HUES6 (cell line): ENCODE measurements around the gene P2RY6.
"Not testable (repeated sequence)": the region's sequence is repeated elsewhere in the genome, so short reads cannot be mapped to it uniquely, and the experiment has no call there.

Experiments used
- H3K27ac ChIP-seq: 2 replicates; pipeline ENCODE4 v1.7.0; 2013; ENCODE audit warnings: low read depth, mild to moderate bottlenecking, low read length, inconsistent platforms
- H3K27me3 ChIP-seq: 2 replicates; pipeline ENCODE4 v1.6.1; 2013; ENCODE audit warnings: low read length; ENCODE audit not compliant: control insufficient read depth, insufficient read depth
- H3K36me3 ChIP-seq: 2 replicates; pipeline ENCODE4 v1.6.1; 2013; ENCODE audit warnings: low read length; ENCODE audit not compliant: control insufficient read depth, insufficient read depth
- H3K4me1 ChIP-seq: 2 replicates; pipeline ENCODE4 v1.6.1; 2013; ENCODE audit warnings: low read length; ENCODE audit not compliant: control insufficient read depth, insufficient read depth
- H3K4me3 ChIP-seq: 2 replicates; pipeline ENCODE4 v1.5.1; 2013; ENCODE audit warnings: low read depth, low read length
- H3K9ac ChIP-seq: one replicate; pipeline ENCODE4 v1.6.1; 2013; ENCODE audit warnings: mild to moderate bottlenecking, low read length
- H3K9me3 ChIP-seq: 2 replicates; pipeline ENCODE4 v1.6.1; 2013; ENCODE audit warnings: low read depth, low read length; ENCODE audit not compliant: control insufficient read depth, insufficient read depth

Gene P2RY6

DNA sequence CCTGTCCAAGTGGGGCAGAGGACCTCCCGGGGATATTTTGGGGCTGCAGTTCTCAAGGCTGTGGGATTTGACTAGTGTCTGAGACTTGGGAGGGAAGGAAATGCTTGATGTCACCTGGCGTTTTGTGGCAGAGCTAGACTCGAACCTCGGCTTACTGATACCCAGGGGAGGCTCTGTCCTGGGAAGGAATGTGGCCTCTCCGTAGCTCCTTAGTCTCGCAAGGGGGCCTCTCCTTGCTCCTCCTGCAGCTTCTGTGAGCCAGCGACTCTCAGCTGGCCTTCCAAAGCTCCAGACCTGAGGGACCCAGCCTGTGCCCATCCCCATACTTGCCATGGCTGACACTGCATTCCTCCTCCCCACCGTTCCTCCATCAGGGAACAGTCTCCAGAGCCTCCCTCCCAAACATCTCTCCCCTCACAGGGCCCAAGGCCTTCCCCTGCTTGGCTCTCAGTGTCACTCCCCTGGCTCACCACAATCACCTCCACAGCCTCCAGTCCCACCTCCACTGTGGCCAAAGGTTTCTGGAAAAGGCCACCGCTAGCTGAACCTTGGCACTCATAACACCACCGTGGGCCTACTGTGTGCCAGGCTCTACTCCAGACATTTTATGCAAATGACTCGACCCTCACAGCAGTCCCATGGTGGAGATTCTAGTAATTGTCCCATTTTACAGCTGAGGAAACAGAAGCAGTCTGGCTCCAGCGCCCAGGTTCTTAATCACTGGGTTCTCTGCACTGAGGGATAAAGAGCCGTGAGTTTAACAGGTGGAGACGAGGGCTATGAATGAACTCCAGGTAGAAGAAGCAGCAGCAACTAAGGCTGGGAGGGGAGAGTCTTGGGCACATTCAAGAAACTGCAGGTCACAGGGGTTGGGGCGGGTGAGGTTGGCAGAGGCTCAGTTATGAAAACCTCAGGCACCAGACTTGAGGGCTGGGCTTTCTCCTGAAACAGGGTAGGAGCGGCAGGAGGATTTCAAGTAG, 42.0 kb upstream of the P2RY6 start:
- no peaks in the 10 kb centered on the region for H3K27me3 ChIP-seq
- H3K4me1 ChIP-seq, result peaks cover 24% of the 10 kb centered on the region
- no peaks in the 10 kb centered on the region for H3K9me3 ChIP-seq
- no peak overlapping the region for H3K27ac ChIP-seq
- H3K36me3 ChIP-seq, result no peaks in the 10 kb centered on the region
- H3K9ac ChIP-seq, result no peak overlapping the region
- H3K4me3 ChIP-seq, result no peak overlapping the region

DNA sequence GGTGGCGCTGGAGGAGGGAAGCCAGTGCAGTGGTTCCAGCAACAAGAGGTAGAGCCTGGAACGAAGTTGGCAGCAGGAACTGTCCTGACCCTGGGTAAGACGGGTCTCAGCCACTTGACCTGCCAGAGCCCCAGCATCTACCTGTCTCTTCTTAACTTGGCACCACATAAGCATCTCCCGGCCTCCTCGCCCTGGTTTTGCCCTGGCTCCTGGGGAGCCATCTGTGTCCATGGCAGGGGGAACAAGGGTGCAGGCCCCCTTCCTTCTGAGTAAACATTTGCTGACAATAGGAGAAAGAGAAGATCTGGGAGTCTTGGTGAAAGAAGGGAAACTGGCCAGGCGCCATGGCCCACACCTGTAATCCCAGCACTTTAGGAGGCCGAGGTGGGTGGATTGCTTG, 41.2 kb upstream of the P2RY6 start:
- Histone ChIP-seq H3K9me3 (no peaks in the 10 kb centered on the region), H3K4me3 (no peak overlapping the region), H3K36me3 (no peaks in the 10 kb centered on the region), H3K9ac (no peak overlapping the region), H3K27ac (no peak overlapping the region), H3K4me1 (peaks cover 24% of the 10 kb centered on the region), H3K27me3 (no peaks in the 10 kb centered on the region)

DNA sequence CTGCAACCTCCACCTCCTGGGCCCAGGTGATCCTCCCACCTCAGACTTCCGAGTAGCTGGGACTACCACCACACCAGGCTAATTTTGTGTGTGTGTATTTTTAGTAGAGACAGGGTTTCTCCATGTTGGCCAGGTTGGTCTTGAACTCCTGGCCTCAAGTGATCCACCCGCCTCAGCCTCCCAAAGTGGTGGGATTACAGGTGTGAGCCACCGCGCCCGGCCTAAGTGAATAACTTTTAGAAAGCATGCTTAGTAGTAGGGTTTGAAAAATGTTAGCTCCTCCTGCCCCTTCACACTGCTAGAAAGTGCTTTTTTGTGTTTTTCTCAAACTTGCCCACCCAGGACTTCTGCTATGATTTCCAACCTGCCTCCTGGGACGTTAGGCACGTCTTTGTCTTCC, 39.7 kb upstream of the P2RY6 start:
- H3K27ac ChIP-seq, H3K9me3 ChIP-seq, H3K4me3 ChIP-seq, H3K27me3 ChIP-seq, H3K9ac ChIP-seq, H3K36me3 ChIP-seq: not testable (repeated sequence)
- peaks cover 23% of the 10 kb centered on the region for H3K4me1 ChIP-seq

DNA sequence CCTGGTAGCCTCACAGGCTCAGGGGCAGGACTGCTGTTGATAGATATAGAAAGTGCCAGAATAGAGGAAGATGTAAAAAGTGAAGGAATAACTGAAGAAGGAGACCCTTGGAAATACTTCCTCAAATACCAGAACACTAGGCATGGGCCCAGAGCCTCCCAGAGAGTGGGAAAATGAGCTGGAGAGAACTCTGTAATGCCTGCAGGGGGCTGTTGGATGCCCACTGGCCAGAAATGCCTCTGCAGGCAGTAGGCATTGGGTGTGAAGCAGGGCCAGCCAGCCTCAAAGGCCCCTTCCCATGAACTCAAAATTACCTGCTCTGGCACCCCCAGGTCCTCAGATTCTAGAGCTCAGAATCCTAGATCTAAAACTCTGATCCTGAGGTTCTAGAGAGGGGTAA, 38.9 kb upstream of the P2RY6 start:
- Histone ChIP-seq H3K27me3 (no peaks in the 10 kb centered on the region), H3K9ac (no peak overlapping the region), H3K27ac (no peak overlapping the region), H3K9me3 (no peaks in the 10 kb centered on the region), H3K36me3 (no peaks in the 10 kb centered on the region), H3K4me3 (no peak overlapping the region), H3K4me1 (peaks cover 18% of the 10 kb centered on the region)

DNA sequence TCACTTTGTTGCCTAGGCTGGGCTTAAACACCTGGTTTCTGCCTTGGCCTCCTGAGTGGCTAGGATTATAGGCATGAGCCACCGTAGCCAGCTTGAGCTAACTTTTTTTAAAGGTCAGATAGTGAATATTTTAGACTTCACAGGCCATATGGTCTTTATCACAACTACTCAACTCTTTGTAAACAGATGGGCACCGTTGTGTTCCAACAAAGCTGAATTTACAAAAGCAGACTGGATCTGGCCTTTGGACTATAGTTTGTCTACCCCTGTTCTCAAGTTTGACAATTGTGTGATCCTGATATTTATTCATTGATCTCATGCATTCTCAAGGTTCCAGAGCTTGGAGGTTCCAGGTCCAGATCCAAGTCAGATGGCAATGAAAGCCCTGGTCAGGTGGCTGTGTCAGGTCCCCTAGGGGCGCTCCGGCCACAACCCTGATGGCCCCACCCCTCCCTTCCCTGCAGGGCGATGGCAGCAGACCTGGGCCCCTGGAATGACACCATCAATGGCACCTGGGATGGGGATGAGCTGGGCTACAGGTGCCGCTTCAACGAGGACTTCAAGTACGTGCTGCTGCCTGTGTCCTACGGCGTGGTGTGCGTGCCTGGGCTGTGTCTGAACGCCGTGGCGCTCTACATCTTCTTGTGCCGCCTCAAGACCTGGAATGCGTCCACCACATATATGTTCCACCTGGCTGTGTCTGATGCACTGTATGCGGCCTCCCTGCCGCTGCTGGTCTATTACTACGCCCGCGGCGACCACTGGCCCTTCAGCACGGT, 38.3 kb upstream of the P2RY6 start:
- no peaks in the 10 kb centered on the region for H3K9me3 ChIP-seq
- H3K27ac ChIP-seq, result no peak overlapping the region
- no peak overlapping the region for H3K4me3 ChIP-seq
- no peaks in the 10 kb centered on the region for H3K36me3 ChIP-seq
- H3K9ac ChIP-seq, result no peak overlapping the region
- no peaks in the 10 kb centered on the region for H3K27me3 ChIP-seq
- H3K4me1 ChIP-seq, result peaks cover 12% of the 10 kb centered on the region; the same call in 1 of the 2 replicates

DNA sequence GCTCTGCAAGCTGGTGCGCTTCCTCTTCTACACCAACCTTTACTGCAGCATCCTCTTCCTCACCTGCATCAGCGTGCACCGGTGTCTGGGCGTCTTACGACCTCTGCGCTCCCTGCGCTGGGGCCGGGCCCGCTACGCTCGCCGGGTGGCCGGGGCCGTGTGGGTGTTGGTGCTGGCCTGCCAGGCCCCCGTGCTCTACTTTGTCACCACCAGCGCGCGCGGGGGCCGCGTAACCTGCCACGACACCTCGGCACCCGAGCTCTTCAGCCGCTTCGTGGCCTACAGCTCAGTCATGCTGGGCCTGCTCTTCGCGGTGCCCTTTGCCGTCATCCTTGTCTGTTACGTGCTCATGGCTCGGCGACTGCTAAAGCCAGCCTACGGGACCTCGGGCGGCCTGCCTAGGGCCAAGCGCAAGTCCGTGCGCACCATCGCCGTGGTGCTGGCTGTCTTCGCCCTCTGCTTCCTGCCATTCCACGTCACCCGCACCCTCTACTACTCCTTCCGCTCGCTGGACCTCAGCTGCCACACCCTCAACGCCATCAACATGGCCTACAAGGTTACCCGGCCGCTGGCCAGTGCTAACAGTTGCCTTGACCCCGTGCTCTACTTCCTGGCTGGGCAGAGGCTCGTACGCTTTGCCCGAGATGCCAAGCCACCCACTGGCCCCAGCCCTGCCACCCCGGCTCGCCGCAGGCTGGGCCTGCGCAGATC, 37.5 kb upstream of the P2RY6 start:
- H3K4me1 ChIP-seq, result peaks cover 7% of the 10 kb centered on the region; the same call in 1 of the 2 replicates
- H3K9me3 ChIP-seq, result no peaks in the 10 kb centered on the region
- no peak overlapping the region for H3K27ac ChIP-seq
- H3K36me3 ChIP-seq, result no peaks in the 10 kb centered on the region
- H3K27me3 ChIP-seq, result no peaks in the 10 kb centered on the region
- H3K9ac ChIP-seq, result no peak overlapping the region
- no peak overlapping the region for H3K4me3 ChIP-seq

DNA sequence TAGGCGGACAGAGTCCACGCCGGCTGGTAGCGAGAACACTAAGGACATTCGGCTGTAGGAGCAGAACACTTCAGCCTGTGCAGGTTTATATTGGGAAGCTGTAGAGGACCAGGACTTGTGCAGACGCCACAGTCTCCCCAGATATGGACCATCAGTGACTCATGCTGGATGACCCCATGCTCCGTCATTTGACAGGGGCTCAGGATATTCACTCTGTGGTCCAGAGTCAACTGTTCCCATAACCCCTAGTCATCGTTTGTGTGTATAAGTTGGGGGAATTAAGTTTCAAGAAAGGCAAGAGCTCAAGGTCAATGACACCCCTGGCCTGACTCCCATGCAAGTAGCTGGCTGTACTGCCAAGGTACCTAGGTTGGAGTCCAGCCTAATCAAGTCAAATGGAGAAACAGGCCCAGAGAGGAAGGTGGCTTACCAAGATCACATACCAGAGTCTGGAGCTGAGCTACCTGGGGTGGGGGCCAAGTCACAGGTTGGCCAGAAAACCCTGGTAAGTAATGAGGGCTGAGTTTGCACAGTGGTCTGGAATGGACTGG, 36.8 kb upstream of the P2RY6 start:
- H3K4me1 ChIP-seq, result 0 out of 2 replicates have a peak, but pooled peaks cover 3% of the 10 kb centered on the region
- no peak overlapping the region for H3K27ac ChIP-seq
- no peak overlapping the region for H3K9ac ChIP-seq
- H3K4me3 ChIP-seq, result no peak overlapping the region
- no peaks in the 10 kb centered on the region for H3K9me3 ChIP-seq
- H3K36me3 ChIP-seq, result no peaks in the 10 kb centered on the region
- no peaks in the 10 kb centered on the region for H3K27me3 ChIP-seq

DNA sequence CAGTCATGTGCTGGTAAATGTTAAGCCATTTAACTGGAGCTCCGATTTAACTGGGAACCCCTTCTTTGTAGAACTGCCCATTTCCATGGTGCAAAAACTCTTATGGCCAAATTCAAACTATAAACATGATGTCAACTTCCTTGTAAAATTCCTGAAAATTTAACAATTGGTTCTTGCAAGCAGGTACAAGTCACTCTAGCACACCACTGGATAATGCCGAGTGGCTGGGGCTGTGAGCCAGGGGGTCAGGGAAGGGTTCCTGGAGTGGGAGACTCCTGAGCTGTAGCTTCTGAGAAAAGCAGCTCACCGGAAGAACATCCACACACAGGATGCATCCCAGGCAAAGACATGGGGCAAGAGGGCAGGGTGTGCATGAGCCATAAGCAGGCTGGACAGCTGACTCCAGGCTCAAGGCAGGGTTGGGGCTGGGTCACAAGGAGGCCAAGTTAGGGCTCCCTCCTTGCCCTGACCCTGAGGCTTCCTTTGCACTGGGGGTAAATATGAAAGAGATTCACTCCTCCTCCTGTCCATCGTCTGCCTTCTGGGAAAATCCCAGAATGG, 35.9 kb upstream of the P2RY6 start:
- 0 out of 2 replicates have a peak, but pooled peaks cover 3% of the 10 kb centered on the region for H3K4me1 ChIP-seq
- no peaks in the 10 kb centered on the region for H3K27me3 ChIP-seq
- no peak overlapping the region for H3K27ac ChIP-seq
- H3K9ac ChIP-seq, result no peak overlapping the region
- H3K4me3 ChIP-seq, result no peak overlapping the region
- no peaks in the 10 kb centered on the region for H3K9me3 ChIP-seq
- no peaks in the 10 kb centered on the region for H3K36me3 ChIP-seq

DNA sequence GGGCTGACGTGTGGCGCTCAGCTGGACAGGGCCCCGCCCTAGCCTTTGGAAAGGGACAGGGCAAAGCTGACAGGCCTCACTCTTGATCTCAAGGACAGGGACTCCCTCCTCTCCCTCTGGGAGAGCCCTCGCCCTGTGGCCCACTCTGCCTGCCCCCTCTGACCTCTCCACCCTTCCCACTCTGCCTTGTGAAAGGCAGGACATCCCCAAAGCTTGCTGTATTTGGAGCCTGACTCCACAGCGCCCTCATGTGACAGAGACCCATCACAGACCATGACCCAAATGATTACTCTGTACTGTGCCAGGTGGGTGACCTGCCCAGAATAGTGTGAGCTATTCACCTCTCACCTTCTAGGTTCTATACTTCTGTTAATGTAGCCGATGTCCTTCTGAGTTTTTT, 35.3 kb upstream of the P2RY6 start:
- H3K9ac ChIP-seq, result no peak overlapping the region

DNA sequence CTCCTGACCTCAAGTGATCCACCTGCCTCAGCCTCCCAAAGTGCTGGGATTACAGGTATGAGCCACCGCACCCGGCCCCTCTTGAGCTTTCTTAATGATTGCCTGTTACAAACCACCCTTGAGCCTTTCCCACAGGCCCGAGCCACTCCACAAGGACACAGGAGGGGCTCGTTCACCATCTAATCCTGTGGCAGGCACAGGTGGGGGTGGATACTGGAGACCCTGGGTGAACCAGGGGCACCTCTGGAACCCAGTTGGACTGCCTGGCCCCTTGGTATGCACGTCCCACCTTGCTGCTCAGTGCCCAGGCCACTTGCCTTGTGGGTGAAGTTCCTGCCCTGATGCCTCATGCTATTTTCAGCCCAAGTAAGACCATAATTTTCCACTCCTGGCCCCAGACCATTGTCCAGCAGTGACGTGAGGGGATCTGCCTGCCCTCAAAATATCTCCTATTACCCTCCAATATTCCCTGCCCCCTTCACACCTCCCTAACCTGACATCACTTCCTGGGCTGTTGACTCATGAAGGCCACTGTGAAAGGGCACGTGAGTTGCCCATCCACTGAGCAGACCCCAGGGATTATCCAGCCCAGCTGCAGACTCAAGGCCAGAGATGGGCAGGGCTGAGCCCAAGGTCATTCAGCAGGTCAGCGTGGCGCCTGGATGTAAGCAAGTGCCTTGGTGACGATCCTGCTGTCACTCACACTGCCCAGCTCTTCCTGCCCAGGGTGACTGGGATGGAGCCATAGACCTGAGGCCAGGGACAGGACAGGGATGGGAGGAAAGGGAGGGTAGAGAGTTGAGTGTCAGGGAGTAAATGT, 34.5 kb upstream of the P2RY6 start:
- H3K27ac ChIP-seq, result no peak overlapping the region
- no peak overlapping the region for H3K9ac ChIP-seq

More for the DNA sequence above, 35.3 kb upstream of the P2RY6 start:
- Histone ChIP-seq H3K27me3 (no peaks in the 10 kb centered on the region), H3K4me1 (0 out of 2 replicates have a peak, but pooled peaks cover 3% of the 10 kb centered on the region), H3K9me3 (no peaks in the 10 kb centered on the region), H3K27ac (no peak overlapping the region), H3K4me3 (no peak overlapping the region), H3K36me3 (no peaks in the 10 kb centered on the region)

More for the DNA sequence above, 34.5 kb upstream of the P2RY6 start:
- Histone ChIP-seq H3K27me3 (no peaks in the 10 kb centered on the region), H3K36me3 (no peaks in the 10 kb centered on the region), H3K4me3 (no peak overlapping the region), H3K9me3 (no peaks in the 10 kb centered on the region), H3K4me1 (peaks cover 3% of the 10 kb centered on the region; the same call in 1 of the 2 replicates)
